K562 (cell line): ENCODE results near the gene ENSA. TPM values are rescaled to one million over a fixed set of nuclear protein-coding genes. Genes with fewer than 3 reads are reported as not detected.

Experiments
- ADNP ChIP-seq: fragments of 200-800 bp; sonication (Bioruptor generic); IDR thresholded peaks from 2 replicates; pipeline ENCODE4 v1.6.1; 2016; ENCODE audit warnings: missing genetic modification characterization, missing compliant biosample characterization
- ARID2 ChIP-seq: fragments of 450-650 bp; IDR thresholded peaks from 2 replicates; pipeline ENCODE4 v1.6.1; 2017; ENCODE audit warnings: antibody characterized with exemption, mild to moderate bottlenecking
- BCL6 ChIP-seq: fragments of 250-450 bp; sonication (Bioruptor Pico); IDR thresholded peaks from 2 replicates; pipeline ENCODE4 v1.4.0; 2020
- BHLHE40 ChIP-seq: IDR thresholded peaks from 2 replicates; pipeline ENCODE4 v1.6.1; 2011; ENCODE audit warnings: low read length, improper control_type of control experiment
- CHCHD3 ChIP-seq: fragments of 250-450 bp; sonication (Bioruptor Pico); IDR thresholded peaks from 2 replicates; pipeline ENCODE4 v2.1.2; 2022; ENCODE audit warnings: mild to moderate bottlenecking
- DEAF1 ChIP-seq: fragments of 450-650 bp; formaldehyde crosslinking; IDR thresholded peaks from 2 replicates; pipeline ENCODE4 v1.4.0; 2020; ENCODE audit warnings: mild to moderate bottlenecking, moderate library complexity
- ELF2 ChIP-seq: fragments of 250-450 bp; sonication (Bioruptor Pico); IDR thresholded peaks from 2 replicates; pipeline ENCODE4 v1.5.0; 2021; ENCODE audit warnings: mild to moderate bottlenecking
- FOXK1 ChIP-seq: sonication (generic); formaldehyde crosslinking; IDR thresholded peaks from 2 replicates; pipeline ENCODE4 v1.8.0; 2022; ENCODE audit warnings: missing genetic modification reagents, mild to moderate bottlenecking, borderline replicate concordance
- MTA2 ChIP-seq: fragments of 450-650 bp; IDR thresholded peaks from 2 replicates; pipeline ENCODE4 v1.6.1; 2016; ENCODE audit warnings: low read depth
- MYBL2 ChIP-seq, 2 experiments: fragments of 450-650 bp in 1 of 2; sonication (generic) in 1 of 2; formaldehyde crosslinking in 1 of 2; IDR thresholded peaks; 2 replicates each; pipeline versions ENCODE4 v1.6.1 to v1.8.1; 2017 to 2022; ENCODE audit warnings: borderline replicate concordance in 1 of 2, inconsistent platforms in 1 of 2, low read depth in 1 of 2, mild to moderate bottlenecking in 1 of 2, missing genetic modification reagents in 1 of 2, moderate library complexity in 1 of 2
- NCOA6 ChIP-seq: fragments of 450-650 bp; IDR thresholded peaks from 2 replicates; pipeline ENCODE4 v1.6.1; 2017; ENCODE audit warnings: mild to moderate bottlenecking
- NR1H2 ChIP-seq: sonication (generic); formaldehyde crosslinking; IDR thresholded peaks from 2 replicates; pipeline ENCODE4 v1.4.0; 2020; ENCODE audit warnings: mild to moderate bottlenecking, missing genetic modification reagents
- SPI1 ChIP-seq: IDR thresholded peaks from 2 replicates; pipeline ENCODE4 v1.6.1; 2011; ENCODE audit warnings: low read depth, low read length, control low read depth, borderline replicate concordance
- STAG1 ChIP-seq: sonication (generic); formaldehyde crosslinking; IDR thresholded peaks from 2 replicates; pipeline ENCODE4 v1.5.0; 2020; ENCODE audit warnings: missing genetic modification reagents, borderline replicate concordance
- TBP ChIP-seq: optimal IDR thresholded peaks from 2 replicates; pipeline ENCODE3; 2011; ENCODE audit warnings: low read depth, low read length, improper control_type of control experiment
- TCF15 ChIP-seq: fragments of 250-450 bp; sonication (Bioruptor Pico); IDR thresholded peaks from 2 replicates; pipeline ENCODE4 v1.8.0; 2022; ENCODE audit warnings: moderate library complexity, mild to moderate bottlenecking, inconsistent platforms
- THRA ChIP-seq: fragments of 450-650 bp; IDR thresholded peaks from 2 replicates; pipeline ENCODE4 v1.6.1; 2017; ENCODE audit warnings: mild to moderate bottlenecking, moderate library complexity
- ZNF551 ChIP-seq: fragments of 250-450 bp; sonication (Bioruptor Pico); IDR thresholded peaks from 2 replicates; pipeline ENCODE4 v1.5.0; 2021; ENCODE audit warnings: mild to moderate bottlenecking, moderate library complexity
- ZNF668 ChIP-seq: fragments of 250-450 bp; sonication (Bioruptor Pico); IDR thresholded peaks from 2 replicates; pipeline ENCODE4 v1.8.0; 2022; ENCODE audit warnings: mild to moderate bottlenecking, inconsistent platforms
- polyA plus RNA-seq, 8 experiments: library from polyadenylated mRNA; depleted of rRNA in 4 of 8; stranded (reverse) in 5 of 8; unstranded in 3 of 8; fragments of >200 nt; fragmentation: Nextera tagmentation in 2 of 8; fragmentation: Illumina TruSeq in 1 of 8; extraction: Ambion mirVana in 2 of 8; extraction: Trizol in 1 of 8; gene quantifications; 2 replicates each; pipeline versions ENCODE4 v1.2.1 to v1.2.3, GENCODE V29; 2011 to 2014; ENCODE audit warnings: inconsistent platforms in 1 of 8, missing spikeins in 1 of 8
- total RNA-seq, 7 experiments: library from RNA; depleted of rRNA in 6 of 7; stranded (reverse); fragments of >200 nt in 6 of 7; fragmentation: Illumina TruSeq in 2 of 7; extraction: Trizol in 2 of 7; gene quantifications; 2 replicates each; pipeline versions ENCODE4 v1.2.1 to v1.2.3, GENCODE V29; 2011 to 2021; ENCODE audit warnings: low replicate concordance in 1 of 7
- TF ChIP-seq, protein P1 (sequence below): conservative IDR thresholded peaks from 2 replicates; pipeline ENCODE4 v1.6.1; 2011; ENCODE audit warnings: low read depth, mild to moderate bottlenecking, low read length; ENCODE audit not compliant: control insufficient read depth
- TF ChIP-seq, protein P2 (sequence below): sonication (generic); formaldehyde crosslinking; IDR thresholded peaks from 2 replicates; pipeline ENCODE4 v1.9.0; 2022; ENCODE audit warnings: mild to moderate bottlenecking, missing genetic modification reagents
- TF ChIP-seq, protein P3 (sequence below), 2 experiments: fragments of 450-650 bp; conservative IDR thresholded peaks; 2 replicates each; pipeline ENCODE4 v1.6.1; 2017; ENCODE audit warnings: mild to moderate bottlenecking in 2 of 2, moderate library complexity in 2 of 2

The ENSA gene
- total and polyA plus RNA-seq, 9 of the 15 experiments (the other 6 are each of a cell fraction or from before 2014, with no cell fraction given), result 68.1 to 605 (median 188) TPM

GRCh38 chr1:150579110-150579944 is 50.1 kb downstream of the ENSA start, which contains the start of gene MCL1 (continued):
- 0 out of 2 replicates have a peak, but pooled peaks have one; percentile 19 for TF ChIP-seq ARID2
- no peak for TF ChIP-seq ADNP (tag)
- TF ChIP-seq ZNF668 (CRISPR knock-in tag), result no peak
- no peak for TF ChIP-seq ZNF551 (CRISPR knock-in tag)
- peak; percentile 77 for TF ChIP-seq ELF2
- no peak for TF ChIP-seq CHCHD3 (CRISPR knock-in tag)
- no peak for TF ChIP-seq NCOA6
- TF ChIP-seq, protein P1, sequence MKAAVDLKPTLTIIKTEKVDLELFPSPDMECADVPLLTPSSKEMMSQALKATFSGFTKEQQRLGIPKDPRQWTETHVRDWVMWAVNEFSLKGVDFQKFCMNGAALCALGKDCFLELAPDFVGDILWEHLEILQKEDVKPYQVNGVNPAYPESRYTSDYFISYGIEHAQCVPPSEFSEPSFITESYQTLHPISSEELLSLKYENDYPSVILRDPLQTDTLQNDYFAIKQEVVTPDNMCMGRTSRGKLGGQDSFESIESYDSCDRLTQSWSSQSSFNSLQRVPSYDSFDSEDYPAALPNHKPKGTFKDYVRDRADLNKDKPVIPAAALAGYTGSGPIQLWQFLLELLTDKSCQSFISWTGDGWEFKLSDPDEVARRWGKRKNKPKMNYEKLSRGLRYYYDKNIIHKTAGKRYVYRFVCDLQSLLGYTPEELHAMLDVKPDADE, result peak; percentile 91
- no peak for TF ChIP-seq BCL6 (CRISPR knock-in tag)
- no peak for TF ChIP-seq FOXK1
- no peak for TF ChIP-seq MYBL2 (IDR thresholded peaks at IDR 0.05; ENCODE audit: low read depth)
- TF ChIP-seq MYBL2 (CRISPR knock-in tag; IDR thresholded peaks at IDR 0.05; ENCODE audit: borderline replicate concordance), result no peak
- peak; percentile 15; the same call in 1 of the 2 replicates for TF ChIP-seq STAG1
- peak; percentile 97 for TF ChIP-seq SPI1
- TF ChIP-seq MTA2, result no peak
- no peak for TF ChIP-seq DEAF1 (CRISPR knock-in tag)
- no peak for TF ChIP-seq BHLHE40
- TF ChIP-seq THRA, result no peak
- TF ChIP-seq, protein P2, sequence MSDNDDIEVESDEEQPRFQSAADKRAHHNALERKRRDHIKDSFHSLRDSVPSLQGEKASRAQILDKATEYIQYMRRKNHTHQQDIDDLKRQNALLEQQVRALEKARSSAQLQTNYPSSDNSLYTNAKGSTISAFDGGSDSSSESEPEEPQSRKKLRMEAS (CRISPR knock-in tag), result no peak
- TF ChIP-seq TCF15 (CRISPR knock-in tag), result no peak
- peak; percentile 98 for TF ChIP-seq TBP
- TF ChIP-seq, protein P3, sequence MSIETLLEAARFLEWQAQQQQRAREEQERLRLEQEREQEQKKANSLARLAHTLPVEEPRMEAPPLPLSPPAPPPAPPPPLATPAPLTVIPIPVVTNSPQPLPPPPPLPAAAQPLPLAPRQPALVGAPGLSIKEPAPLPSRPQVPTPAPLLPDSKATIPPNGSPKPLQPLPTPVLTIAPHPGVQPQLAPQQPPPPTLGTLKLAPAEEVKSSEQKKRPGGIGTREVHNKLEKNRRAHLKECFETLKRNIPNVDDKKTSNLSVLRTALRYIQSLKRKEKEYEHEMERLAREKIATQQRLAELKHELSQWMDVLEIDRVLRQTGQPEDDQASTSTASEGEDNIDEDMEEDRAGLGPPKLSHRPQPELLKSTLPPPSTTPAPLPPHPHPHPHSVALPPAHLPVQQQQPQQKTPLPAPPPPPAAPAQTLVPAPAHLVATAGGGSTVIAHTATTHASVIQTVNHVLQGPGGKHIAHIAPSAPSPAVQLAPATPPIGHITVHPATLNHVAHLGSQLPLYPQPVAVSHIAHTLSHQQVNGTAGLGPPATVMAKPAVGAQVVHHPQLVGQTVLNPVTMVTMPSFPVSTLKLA (conservative IDR thresholded peaks at IDR 0.05), result peak in 1 of 2 experiments; percentile 59; a peak in 3 of 4 replicates
- no peak for TF ChIP-seq NR1H2
